ENCODE measurements around the gene IL6R.

IL6R gene

DNA sequence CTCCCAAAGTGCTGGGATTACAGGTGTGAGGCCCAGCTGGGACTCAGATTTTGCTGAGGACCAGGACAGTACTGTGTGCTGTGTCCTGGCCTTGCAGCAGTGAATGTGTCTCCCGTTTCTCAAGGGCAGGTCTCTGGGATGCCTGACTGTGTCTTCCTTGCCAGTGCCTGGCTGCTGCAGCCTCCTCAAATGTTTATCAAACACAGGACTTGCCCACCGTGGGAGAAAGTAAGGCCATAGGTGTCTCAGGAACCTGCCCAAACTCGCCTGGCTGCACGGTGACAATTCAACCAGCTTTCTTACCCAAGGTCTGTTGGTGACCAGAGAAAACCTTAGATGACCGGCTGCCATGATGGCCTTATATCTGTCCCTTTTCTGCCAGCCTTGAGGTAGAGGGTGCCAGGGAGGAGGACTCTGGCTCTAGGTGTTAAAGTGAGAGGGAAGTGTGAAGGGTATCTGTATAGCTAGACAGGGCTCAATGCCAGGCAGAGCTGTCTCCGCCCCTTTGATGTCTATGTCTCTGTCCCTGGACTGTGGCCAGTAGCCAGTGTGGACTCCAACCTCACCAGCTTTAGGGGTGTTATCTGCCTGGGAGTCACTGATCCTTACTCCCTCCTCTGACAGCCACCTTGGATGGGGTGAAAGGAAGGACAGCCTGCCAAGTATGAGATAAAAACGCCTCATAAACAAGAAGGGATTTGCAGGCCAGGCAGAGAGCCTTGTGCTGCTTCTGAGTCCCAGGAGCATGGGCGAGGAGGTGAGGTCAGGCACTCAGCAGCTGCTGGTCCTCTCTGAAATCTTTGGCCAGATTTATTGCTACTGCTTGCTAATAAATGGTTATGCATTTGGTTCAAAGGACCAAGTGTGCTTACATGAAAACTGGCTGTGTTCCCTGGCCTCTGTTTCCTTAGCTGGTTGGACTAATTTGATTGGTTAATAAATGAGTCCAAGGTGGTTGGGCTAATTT lies 22.3 kb downstream of the IL6R start:
- DNase-seq, result no peak

DNA sequence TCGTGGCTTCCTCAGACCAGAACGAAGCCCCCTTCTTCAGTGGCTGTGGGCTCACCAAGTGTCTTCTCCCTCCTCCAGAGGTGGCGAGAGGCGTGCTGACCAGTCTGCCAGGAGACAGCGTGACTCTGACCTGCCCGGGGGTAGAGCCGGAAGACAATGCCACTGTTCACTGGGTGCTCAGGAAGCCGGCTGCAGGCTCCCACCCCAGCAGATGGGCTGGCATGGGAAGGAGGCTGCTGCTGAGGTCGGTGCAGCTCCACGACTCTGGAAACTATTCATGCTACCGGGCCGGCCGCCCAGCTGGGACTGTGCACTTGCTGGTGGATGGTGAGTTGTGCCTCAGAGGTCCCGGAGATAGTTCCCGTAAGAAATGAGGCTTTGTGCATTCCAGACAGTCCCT lies 24.0 kb downstream of the IL6R start:
- no peak for DNase-seq

DNA sequence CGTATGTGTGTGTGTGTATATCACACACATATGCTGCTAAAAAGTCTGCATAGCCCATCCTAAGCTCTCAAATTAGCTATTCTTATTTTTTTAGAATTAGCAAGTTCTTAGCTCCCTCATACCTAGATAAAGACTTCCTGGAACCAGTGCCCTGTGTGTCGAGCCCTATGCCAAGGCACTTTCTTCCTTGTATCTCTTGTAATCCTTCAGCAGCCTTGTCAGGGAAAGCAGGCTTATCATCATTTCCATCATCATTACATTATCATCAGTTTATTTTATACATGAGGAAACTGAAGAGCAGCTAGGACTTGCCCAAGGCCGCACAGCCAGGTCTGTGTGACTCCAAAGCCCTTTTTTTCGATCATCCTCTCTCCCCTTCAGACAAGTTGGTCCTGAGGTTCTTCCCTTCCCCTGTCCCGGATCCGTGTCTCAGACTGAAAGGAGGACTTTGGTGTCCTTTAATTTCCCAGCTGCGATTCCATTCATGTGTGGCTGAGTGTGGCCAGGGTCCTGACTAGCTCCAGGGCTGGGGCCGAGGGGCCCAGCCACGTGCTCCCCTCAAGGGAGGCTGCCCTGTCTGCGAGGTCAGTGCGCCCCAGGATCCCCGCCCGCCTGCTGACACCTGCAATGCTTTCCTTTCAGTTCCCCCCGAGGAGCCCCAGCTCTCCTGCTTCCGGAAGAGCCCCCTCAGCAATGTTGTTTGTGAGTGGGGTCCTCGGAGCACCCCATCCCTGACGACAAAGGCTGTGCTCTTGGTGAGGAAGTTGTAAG lies 24.9 kb downstream of the IL6R start:
- no peak for DNase-seq

DNA sequence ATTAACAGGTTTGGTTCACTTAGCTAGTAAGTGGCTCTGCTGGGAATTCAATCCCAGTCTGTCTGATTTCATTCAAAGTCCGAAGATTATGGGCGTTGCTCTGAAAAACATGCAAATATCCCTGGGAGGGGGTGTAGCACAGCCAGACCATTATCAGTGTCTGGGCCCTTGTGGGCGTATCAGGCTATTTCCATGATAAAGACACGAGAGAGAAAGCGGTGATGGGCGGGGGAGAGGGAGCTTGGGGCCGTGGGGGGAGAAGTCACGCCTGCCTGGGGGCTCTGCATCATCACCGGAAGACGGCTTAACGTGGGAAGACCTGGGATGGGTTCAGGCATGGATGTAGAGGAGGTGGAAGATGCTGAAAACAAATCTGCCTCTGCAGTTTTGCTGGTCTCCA lies 25.8 kb downstream of the IL6R start:
- no peak for DNase-seq

DNA sequence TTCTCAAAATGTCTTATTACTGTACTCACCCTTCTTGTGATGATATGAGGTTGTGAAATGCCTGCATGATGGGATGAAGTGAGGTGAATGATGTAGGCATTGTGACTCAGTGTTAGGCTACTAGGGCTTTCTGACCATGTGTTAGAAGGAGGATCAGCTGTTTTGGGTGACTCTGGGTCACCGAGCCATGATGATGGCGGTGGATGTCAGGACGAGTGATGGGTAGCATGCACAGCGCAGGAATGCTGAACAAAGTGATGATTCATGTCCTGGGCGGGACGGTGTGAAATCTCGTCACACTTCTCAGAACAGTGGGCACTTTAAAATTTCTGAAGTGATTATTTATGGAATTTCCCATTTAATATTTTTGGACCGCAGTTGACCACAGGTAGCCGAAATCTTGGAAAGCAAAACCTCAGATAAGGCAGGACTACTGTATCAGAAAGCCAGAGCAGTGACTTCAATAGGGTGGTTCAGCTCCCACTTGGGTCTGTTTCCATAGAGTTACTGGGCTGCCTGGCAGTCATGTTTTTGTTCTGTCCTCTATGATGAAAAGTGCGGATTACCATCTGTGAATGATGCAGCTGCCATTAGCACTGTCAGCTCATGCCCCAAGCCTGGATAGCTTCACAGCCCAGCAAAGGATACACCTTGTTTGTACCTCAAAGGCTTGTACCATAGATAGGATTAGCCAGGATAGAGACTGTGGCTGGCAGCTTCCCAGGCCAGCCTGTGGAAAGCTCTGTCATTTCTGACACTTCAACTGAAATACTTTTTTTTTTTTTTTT lies 26.6 kb downstream of the IL6R start:
- DNase-seq, result peak; percentile 74

DNA sequence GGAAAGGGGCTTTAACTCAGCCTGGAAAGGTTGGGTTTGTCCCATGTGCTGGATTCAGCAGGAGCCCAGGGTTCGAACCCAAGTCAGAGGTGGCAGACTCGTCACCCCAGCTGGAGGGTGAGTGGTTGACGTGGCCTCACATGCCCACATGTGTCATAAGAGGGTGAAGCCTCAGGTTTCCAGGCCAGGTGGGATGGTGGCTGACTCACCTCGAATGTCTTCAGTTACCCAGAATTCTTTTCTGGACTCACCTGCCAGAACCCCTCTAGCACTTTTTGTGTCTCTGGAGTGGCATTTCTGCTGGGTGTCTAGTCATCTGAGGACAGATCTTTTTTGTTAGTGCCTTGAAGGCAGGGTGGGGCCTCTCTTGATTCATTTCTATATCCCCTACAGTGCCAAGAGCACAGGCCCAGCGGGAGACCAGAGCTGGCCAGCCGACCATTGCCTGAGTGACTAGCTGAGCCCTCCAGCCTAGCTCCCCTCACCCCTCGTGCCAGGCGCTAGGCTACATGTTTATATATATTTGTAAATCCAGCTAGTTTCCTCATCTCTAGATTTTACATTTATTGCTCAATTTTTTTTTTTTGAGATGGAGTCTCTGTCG lies 28.1 kb downstream of the IL6R start:
- DNase-seq, result peak; percentile 63

DNA sequence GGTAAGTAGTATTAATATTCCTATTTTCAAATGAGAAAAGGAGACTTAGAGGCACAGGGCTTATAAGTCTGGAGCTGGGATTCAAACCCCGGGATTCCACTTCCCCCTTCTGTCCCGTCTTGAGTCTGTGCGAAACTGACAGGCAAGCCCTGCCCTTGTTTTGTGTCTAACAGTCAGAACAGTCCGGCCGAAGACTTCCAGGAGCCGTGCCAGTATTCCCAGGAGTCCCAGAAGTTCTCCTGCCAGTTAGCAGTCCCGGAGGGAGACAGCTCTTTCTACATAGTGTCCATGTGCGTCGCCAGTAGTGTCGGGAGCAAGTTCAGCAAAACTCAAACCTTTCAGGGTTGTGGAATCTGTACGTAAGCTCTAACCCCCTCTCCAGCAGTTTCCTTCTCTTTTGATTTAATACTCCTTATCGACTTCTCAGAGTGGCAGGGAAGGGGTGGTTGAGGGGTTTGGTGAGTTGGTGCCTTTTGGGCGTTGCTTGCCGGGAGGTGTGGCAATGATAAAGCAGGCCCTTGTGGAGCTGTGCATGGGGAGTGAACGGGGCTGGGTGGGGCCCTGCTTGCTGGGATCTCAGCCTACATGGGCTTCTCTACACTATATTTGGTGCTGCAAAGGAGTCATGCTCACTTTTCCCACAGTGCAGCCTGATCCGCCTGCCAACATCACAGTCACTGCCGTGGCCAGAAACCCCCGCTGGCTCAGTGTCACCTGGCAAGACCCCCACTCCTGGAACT lies 29.4 kb downstream of the IL6R start:
- DNase-seq, result no peak

DNA sequence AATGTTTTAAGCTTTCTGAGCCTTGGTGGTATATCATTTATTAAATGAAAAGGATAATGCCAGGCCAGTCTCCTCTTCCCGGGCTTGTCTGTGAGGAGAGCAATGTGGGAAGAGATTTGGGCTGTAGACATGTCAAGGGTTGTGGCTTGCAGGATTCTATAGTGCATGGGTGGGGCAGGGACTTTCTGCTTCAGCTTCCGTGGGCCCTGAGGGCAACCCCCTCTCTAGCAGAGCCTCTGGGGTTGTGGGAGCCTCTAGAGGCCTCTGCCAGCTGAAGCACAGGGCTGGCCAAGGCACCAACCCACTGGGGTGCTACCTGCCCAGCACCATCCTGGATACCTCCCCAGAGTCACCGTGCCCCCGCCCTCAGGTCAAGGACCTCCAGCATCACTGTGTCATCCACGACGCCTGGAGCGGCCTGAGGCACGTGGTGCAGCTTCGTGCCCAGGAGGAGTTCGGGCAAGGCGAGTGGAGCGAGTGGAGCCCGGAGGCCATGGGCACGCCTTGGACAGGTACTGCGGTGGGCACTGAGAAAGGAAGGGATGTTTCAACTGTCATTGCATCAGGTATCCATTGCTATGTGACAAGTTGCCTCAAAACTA lies 30.6 kb downstream of the IL6R start:
- no peak for DNase-seq

DNA sequence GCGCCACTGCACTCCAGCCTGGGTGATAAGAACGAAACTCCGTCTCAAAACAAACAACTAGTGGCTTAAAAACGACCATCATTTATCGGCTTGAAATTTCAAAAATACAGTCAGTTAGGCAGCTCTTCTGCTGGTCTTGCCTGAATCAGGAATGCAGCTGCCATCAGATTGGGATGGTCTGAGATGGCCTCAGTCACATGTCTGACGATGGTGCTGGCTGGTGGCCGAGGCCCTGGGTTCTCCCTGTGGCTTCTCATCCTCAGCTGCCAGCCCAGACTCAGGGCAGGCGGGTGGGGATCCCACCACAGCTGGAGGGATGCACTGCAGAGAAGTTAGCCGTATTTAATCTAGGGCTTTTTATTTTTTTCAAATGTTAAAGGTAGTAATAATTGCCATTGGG lies 31.3 kb downstream of the IL6R start:
- DNase-seq, result no peak

DNA sequence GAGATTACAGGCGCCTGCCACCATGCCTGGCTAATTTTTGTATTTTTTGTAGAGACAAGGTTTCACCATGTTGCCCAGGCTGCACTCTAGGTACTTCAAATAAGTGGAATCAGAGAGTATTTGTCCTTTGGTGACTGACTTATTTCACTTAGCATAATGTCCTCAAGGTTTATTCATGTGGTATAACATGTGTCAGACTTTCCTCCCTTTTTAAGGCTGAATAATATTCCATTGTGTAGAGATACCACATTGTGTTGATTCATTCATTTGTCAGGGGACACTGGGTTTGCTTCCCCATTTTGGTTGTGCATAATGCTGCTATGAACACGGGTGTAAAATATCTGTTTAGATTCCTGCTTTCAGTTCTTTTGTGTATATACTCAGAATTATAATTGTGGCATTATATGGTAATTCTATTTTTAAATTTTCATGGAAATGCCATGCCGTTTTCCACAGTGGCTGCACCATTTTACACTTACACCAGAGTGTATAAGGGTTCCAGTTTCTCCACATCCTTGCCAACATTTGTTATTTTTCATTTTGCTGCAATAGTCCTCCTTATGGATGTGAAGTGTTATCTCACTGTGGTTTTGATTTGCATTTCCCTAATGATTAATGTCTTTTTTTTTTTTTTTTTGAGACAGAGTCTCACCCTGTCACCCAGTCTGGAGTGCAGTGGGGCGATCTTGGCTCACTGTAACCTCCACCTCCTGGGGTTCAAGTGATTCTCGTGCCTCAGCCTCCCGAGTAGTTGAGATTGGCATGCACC lies 35.1 kb downstream of the IL6R start:
- no peak for DNase-seq

DNA sequence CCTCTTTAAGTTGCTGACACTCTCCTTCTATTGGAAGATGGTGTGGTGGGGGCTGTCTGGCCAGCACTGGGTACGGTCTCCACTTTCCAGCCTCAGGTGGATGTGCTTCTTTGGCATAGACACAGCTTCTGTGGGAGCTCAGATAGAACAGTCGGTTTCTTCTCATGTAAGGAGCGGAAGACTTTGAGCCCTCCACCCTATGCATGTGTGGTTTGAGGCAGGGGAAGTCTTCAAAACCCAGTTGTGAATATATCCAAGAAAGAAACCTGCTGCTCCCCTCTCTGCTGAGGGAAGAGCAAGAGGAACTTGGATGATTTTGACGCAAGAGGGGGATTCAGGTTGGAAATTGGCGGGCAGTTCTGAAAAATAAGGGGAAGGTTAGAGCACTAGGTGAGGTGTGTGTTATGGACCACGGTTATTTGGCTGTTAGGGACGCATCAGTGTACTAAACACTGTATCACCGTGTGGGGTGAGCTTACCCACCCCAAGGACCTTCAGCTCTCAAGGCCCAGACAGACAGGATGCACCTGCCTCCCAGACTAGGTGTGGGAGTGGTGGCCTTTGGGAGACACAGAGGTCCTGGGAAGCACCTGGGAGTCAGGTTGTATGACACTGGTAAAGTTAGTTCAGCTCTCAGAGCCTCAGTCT lies 36.2 kb downstream of the IL6R start:
- DNase-seq, result no peak

DNA sequence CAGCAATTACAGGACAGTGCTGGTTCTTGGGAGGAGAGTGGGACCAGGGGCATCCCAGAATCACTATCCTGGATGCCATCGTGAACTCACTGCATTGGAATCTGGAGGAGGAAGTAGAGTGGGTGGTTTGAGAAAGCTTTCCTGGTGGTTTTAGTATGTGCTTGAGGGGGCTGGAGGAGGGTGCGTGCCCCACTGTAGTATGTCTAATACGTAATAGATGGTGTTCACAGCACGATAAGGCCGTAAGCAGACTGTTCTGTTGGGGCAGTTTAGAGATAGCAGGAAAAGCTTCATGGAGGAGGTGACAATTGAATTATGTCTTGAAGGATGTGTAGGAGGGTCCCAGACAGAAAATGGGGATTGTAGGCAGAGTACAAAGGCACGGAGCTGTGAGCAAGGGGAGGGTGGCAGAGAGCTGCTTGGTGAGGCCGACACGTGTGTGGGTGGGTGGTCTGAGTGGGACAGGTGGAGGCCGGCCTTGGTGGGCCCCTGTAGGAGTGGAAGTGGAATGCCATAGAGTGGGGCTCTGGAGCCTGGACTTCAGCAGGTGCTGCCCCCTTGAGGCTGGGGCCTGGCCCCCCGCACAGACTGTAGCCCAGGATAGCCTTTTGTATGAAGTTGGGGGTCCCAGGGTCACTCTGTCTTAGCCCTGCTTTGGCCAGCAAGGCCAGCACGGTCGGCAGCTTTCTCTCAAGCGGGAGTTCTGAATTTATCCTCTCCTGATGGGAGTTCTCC lies 37.0 kb downstream of the IL6R start:
- DNase-seq, result peak; percentile 45

DNA sequence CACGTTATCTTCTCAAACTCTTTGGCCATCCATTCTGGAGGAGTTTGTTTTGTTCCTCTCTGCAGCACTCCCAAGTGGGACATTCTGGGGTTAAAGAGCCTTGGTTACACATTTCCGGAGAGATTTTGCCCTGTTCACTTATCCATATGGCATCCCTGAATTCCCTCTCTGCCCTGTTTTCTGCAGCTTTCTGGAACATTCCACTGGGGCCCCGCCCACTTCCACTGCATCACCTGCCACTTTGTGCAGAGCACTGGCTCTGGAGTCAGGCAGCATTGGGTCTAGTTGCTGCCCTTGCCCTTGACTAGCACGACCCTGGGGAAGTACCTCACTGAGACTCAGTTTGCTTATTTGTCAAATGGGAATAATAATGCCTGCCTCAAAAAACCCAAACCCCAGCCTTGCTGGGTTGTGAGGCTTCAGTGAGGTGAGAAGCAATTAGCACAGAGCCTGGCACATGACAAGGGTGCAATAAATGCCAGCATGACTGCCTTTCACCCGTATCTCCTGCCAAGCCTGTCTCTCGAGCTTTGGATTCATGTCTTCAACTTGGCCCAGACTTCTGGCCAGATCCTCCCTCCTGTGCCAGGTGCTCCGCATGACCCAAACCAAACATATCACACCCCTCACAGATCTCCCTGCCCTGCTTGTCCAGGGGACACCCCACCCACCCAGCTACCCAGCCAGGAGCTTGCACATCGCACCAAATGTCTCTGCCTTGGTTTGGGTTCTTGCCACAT lies 38.3 kb downstream of the IL6R start:
- no peak for DNase-seq

DNA sequence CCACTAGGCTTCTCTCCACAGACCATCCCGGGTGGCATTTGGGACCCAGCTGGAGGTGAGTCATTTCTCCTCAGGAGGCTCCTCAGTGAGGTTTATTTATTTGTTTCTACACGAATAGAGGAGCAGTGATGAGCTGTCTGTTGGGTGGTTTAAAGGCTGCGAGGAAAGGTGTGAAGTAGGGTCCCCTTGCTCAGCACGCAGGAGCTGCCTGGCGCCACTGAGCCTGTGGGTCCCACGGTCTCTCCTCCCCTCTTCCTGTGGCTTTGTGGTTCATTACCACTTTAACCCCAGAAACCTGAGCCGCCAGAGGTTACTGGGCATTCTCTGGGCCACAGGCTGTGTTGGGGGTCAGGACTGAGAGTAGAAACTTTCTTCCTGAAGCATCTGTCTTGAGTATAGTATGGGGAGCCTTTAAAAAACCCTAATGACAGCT lies 39.9 kb downstream of the IL6R start:
- DNase-seq, result peak; percentile 74

DNA sequence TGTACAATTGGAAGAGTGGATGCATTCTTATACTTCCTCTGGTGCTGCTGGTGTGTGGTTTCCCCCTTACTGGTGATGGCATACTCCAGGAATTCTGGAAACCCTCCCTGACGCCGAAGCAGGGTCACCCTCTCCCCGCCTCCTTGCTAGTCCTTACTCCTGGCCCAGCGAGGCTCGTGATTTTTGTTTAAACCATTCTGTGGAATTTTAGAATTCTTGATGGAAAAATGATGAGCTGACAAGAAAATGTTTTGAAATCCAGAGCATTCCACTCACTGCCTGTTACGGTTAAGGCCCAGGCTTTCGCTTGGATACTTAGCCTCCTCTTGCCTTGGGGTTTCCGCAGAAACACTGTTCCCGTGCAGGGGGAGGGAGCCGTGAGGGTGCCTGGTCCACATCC lies 41.1 kb downstream of the IL6R start:
- no peak for DNase-seq

DNA sequence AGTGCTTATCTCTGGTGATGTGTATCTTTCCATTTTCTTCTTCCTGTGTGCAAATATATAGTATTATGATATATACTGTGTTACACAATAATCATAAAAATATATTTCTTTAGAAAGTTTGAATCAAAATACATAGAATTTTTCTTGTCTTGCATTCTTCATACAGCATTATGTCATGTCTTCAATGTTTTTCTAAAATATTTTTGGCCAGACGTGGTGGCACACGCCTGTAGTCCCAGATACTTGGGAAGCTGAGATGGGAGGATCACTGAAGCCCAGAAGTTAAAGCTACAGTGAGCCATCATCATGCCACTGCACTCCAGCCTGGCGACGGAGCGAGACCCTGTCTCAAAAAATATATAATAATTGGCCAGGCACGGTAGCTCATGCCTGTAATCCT lies 41.6 kb downstream of the IL6R start:
- no peak for DNase-seq

DNA sequence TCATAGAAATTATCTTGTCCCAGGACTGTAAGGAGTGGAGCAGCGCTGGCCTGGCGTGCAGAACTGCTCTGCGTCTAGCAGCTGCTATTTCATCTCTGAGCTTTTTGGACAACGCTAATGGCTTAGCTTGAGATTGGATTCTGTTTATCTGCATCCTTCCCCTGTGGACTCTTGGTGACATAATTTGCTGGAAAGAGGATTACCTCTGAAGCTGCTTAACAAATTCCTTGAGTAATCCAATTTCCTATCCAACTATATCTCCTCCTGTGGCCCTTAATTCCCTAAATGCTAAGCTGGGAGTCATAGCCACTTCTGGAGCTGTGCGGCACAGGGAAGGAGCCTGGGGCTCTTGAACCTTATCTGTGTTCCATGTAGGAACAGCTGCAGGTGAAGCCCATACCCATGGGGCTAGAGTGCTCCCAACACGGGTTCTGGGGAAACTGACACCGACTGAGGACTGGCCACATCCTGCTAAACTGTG lies 43.2 kb downstream of the IL6R start:
- DNase-seq, result no peak

DNA sequence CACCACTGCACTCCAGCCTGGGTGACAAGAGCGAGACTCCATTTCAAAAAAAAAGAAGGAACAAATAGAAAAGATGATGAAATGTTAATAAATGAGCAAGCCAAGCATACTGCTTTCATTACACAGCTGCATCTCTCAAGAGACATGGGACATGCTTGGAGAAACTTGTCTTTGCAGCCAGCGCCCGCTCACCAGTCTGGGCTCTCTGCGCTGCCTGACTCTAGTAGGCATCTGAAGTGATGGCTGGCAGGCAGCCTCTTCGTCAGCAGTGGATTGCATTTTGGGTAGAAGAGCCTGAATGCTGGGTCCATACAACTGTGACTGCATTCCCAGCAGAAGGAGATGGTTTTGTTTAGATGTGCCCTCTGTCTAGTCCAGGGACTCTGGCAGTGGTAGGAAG lies 48.0 kb downstream of the IL6R start:
- no peak for DNase-seq
